ENCODE results near the gene CLDN9. TPM values are rescaled to one million over a fixed set of nuclear protein-coding genes. Genes with fewer than 3 reads are reported as not detected.

Gene CLDN9
- total and polyA plus RNA-seq, 9 of the 15 experiments (the other 6 are each of a cell fraction or from before 2014, with no cell fraction given) = 0.12 to 0.44 (median 0.22) TPM; not detected in 4

DNA sequence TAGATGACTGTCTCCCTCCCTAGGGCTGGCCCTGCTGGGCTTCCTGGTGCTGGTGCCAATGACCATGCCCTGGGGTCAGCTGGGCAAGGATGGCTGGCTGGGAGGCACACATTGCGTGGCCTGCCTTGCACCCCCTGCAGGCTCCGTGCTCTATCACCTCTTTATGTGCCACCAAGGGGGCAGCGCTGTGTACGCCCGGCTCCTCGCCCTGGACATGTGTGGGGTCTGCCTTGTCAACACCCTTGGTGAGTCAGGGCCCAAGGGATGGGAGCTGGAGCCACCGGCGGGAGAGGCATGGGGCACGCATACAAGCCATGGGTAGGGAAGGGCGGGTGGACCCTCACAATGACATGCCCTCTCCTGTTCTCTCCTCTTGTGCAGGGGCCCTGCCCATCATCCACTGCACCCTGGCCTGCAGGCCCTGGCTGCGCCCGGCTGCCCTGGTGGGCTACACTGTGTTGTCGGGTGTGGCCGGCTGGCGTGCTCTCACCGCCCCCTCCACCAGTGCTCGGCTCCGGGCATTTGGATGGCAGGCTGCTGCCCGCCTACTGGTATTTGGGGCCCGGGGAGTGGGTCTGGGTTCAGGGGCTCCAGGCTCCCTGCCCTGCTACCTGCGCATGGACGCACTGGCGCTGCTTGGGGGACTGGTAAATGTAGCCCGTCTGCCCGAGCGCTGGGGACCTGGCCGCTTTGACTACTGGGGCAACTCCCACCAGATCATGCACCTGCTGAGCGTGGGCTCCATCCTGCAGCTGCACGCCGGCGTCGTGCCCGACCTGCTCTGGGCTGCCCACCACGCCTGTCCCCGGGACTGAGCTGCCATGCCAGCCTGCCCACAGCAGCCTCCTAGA is 41.4 kb upstream of the CLDN9 start (continued):
- TF ChIP-seq HNRNPL (IDR thresholded peaks at IDR 0.05; ENCODE audit: low read depth, low read length) (peak; percentile 77; the same call in 1 of the 2 replicates), TAF15 (IDR thresholded peaks at IDR 0.05; ENCODE audit: low read depth, low read length) (no peak), NFXL1 (CRISPR knock-in tag; IDR thresholded peaks at IDR 0.05) (no peak), PTBP1 (IDR thresholded peaks at IDR 0.05; ENCODE audit: low read depth, low read length) (peak; percentile 50; the same call in 1 of the 2 replicates), TRIM25 (IDR thresholded peaks at IDR 0.05; ENCODE audit: borderline replicate concordance) (no peak), ZNF311 (CRISPR knock-in tag; IDR thresholded peaks at IDR 0.05) (no peak), TEAD2 (tag; IDR thresholded peaks at IDR 0.05) (no peak), DPF2 (IDR thresholded peaks at IDR 0.05) (no peak), NELFE (IDR thresholded peaks at IDR 0.05; ENCODE audit: insufficient read depth, insufficient read length) (no peak), SRSF1 (IDR thresholded peaks at IDR 0.05; ENCODE audit: low read depth, low read length) (no peak), TCF7 (IDR thresholded peaks at IDR 0.05; ENCODE audit: borderline replicate concordance) (no peak), TEAD1 (CRISPR knock-in tag; IDR thresholded peaks at IDR 0.05) (no peak), GATA2 (CRISPR knock-in tag; IDR thresholded peaks at IDR 0.05) (no peak), POLR2AphosphoS5 (IDR thresholded peaks at IDR 0.05; ENCODE audit: control insufficient read depth, insufficient read depth, low read depth, low read length) (0 out of 2 replicates have a peak, but pooled peaks have one; percentile 25), ILK (tag; IDR thresholded peaks at IDR 0.05; ENCODE audit: borderline replicate concordance, low read depth) (no peak), DMBX1 (CRISPR knock-in tag; IDR thresholded peaks at IDR 0.05; ENCODE audit: borderline replicate concordance) (no peak), FIP1L1 (IDR thresholded peaks at IDR 0.05; ENCODE audit: low read depth, low read length, poor library complexity, severe bottlenecking) (peak; percentile 67), KDM5B (IDR thresholded peaks at IDR 0.05; ENCODE audit: insufficient replicate concordance, low read depth, low read length) (no peak), FUS (optimal IDR thresholded peaks at IDR 0.05; ENCODE audit: low read depth, low read length) (peak; percentile 12), ZNF347 (CRISPR knock-in tag; IDR thresholded peaks at IDR 0.05; ENCODE audit: low read depth) (no peak), POLR2G (IDR thresholded peaks at IDR 0.05; ENCODE audit: low read depth, low read length) (peak; percentile 87), KHSRP (IDR thresholded peaks at IDR 0.05) (no peak), FOXM1 (IDR thresholded peaks at IDR 0.05; ENCODE audit: low read depth) (no peak), FOXM1 (CRISPR knock-in tag; IDR thresholded peaks at IDR 0.05; ENCODE audit: low read depth) (no peak), TRIM28 (IDR thresholded peaks at IDR 0.05) (no peak)
- TF ChIP-seq, protein P1, sequence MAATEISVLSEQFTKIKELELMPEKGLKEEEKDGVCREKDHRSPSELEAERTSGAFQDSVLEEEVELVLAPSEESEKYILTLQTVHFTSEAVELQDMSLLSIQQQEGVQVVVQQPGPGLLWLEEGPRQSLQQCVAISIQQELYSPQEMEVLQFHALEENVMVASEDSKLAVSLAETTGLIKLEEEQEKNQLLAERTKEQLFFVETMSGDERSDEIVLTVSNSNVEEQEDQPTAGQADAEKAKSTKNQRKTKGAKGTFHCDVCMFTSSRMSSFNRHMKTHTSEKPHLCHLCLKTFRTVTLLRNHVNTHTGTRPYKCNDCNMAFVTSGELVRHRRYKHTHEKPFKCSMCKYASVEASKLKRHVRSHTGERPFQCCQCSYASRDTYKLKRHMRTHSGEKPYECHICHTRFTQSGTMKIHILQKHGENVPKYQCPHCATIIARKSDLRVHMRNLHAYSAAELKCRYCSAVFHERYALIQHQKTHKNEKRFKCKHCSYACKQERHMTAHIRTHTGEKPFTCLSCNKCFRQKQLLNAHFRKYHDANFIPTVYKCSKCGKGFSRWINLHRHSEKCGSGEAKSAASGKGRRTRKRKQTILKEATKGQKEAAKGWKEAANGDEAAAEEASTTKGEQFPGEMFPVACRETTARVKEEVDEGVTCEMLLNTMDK (IDR thresholded peaks at IDR 0.05; ENCODE audit: borderline replicate concordance, insufficient read depth, low read depth, low read length, poor library complexity, severe bottlenecking) = peak; percentile 4
